H1 (cell line): ENCODE measurements around the gene TMEM154. TPM values are rescaled to one million over a fixed set of nuclear protein-coding genes. Genes with fewer than 3 reads are reported as not detected.

Experiments
- CTCF ChIA-PET: fragments of 300-600 bp; sonication (Branson Sonifier 250); formaldehyde crosslinking; loops from one replicate; lab custom pipeline; 2021; ENCODE audit not compliant: partially characterized antibody; lab: Charles Lee
- POLR2A ChIA-PET: fragments of 300-600 bp; sonication (Branson Sonifier 250); formaldehyde crosslinking; loops from one replicate; lab custom pipeline; 2021; ENCODE audit warnings: inconsistent platforms; ENCODE audit not compliant: partially characterized antibody; lab: Charles Lee
- DNase-seq, 2 experiments: peaks; one replicate each; pipeline versions ENCODE4 v3.0.0 to v3.0.0-alpha.2; 2010 to 2022; ENCODE audit warnings: low spot score in 2 of 2, low read depth in 1 of 2, mixed read lengths in 1 of 2
- FAIRE-seq: peaks from 2 replicates; lab custom pipeline; 2011; peaks lifted over from hg19 to GRCh38; lab: Jason Lieb, UNC
- H2AFZ ChIP-seq: 2 replicates; pipeline ENCODE4 v1.8.1; 2012; ENCODE audit warnings: low read length, inconsistent platforms
- H2AK5ac ChIP-seq: 2 replicates; pipeline ENCODE4 v1.6.1; 2013; ENCODE audit warnings: low read depth, low read length
- H2BK120ac ChIP-seq: replicated peaks from 2 replicates; pipeline ENCODE3; 2013; ENCODE audit warnings: low read depth, low read length, inconsistent platforms
- H2BK12ac ChIP-seq: 2 replicates; pipeline ENCODE4 v1.6.1; 2013; ENCODE audit warnings: low read depth, low read length
- H2BK15ac ChIP-seq: 2 replicates; pipeline ENCODE4 v1.6.1; 2013; ENCODE audit warnings: low read length
- H2BK20ac ChIP-seq: 2 replicates; pipeline ENCODE4 v1.6.1; 2013; ENCODE audit warnings: low read length
- H2BK5ac ChIP-seq: 2 replicates; pipeline ENCODE4 v1.6.1; 2013; ENCODE audit warnings: low read depth, low read length
- H3K14ac ChIP-seq: 2 replicates; pipeline ENCODE4 v1.6.1; 2013; ENCODE audit warnings: inconsistent platforms; ENCODE audit not compliant: insufficient read length
- H3K18ac ChIP-seq: 2 replicates; pipeline ENCODE4 v1.6.1; 2013; ENCODE audit warnings: low read length; ENCODE audit errors: extremely low read depth
- H3K23ac ChIP-seq: 2 replicates; pipeline ENCODE4 v1.6.1; 2013; ENCODE audit warnings: inconsistent platforms; ENCODE audit not compliant: insufficient read length
- H3K23me2 ChIP-seq: 2 replicates; pipeline ENCODE4 v1.6.1; 2013; ENCODE audit warnings: low read depth, low read length
- H3K27ac ChIP-seq: 2 replicates; pipeline ENCODE4 v1.6.1; 2011; ENCODE audit warnings: low read depth, low read length, inconsistent platforms
- H3K27me3 ChIP-seq, 4 experiments: replicated peaks in 1 of 4; 1 replicate in 1 of 4; 2 replicates in 3 of 4; pipeline versions ENCODE4 v1.6.1 to v1.8.1; 2011 to 2013; ENCODE audit warnings: low read length in 3 of 4, mild to moderate bottlenecking in 3 of 4, inconsistent platforms in 2 of 4, mixed read lengths in 2 of 4, moderate library complexity in 1 of 4; ENCODE audit not compliant: control insufficient read depth in 3 of 4, insufficient read depth in 3 of 4; ENCODE audit errors: extremely low read depth in 1 of 4
- H3K36me3 ChIP-seq, 4 experiments: 2 replicates each; pipeline versions ENCODE4 v1.6.1 to v1.8.1; 2011 to 2013; ENCODE audit warnings: mild to moderate bottlenecking in 4 of 4, low read length in 3 of 4, moderate library complexity in 2 of 4, control low read depth in 1 of 4, inconsistent platforms in 1 of 4; ENCODE audit not compliant: insufficient read depth in 4 of 4, control insufficient read depth in 2 of 4
- H3K4ac ChIP-seq: replicated peaks from 2 replicates; pipeline ENCODE3; 2013; ENCODE audit warnings: low read length, low read depth, mixed read lengths, inconsistent platforms; ENCODE audit not compliant: insufficient read length
- H3K4me1 ChIP-seq, 4 experiments: replicated peaks in 1 of 4; 1 replicate in 1 of 4; 2 replicates in 3 of 4; pipeline versions ENCODE4 v1.6.1 to v1.8.1; 2011 to 2013; ENCODE audit warnings: low read length in 3 of 4, inconsistent platforms in 2 of 4, mixed read lengths in 1 of 4; ENCODE audit not compliant: insufficient read depth in 4 of 4, control insufficient read depth in 3 of 4
- H3K4me2 ChIP-seq, 2 experiments: 2 replicates each; pipeline versions ENCODE4 v1.6.1 to v1.8.1; 2011 to 2013; ENCODE audit warnings: low read depth in 2 of 2, low read length in 2 of 2, control low read depth in 1 of 2, inconsistent platforms in 1 of 2, mild to moderate bottlenecking in 1 of 2; ENCODE audit not compliant: insufficient read depth in 1 of 2
- H3K4me3 ChIP-seq, 4 experiments: fragments of 200-600, 300-600 bp in 1 of 4; sonication (generic), shearing (Covaris generic), sonication (Bioruptor Twin) in 1 of 4; 2 replicates each; pipeline versions ENCODE4 v1.5.1 to v1.8.1; 2011 to 2016; ENCODE audit warnings: low read length in 4 of 4, low read depth in 3 of 4, control low read depth in 2 of 4, inconsistent platforms in 2 of 4, mild to moderate bottlenecking in 2 of 4, mixed read lengths in 1 of 4, moderate library complexity in 1 of 4; ENCODE audit not compliant: insufficient read depth in 2 of 4; ENCODE audit errors: extremely low read depth in 1 of 4
- H3K56ac ChIP-seq: replicated peaks from 2 replicates; pipeline ENCODE3; 2013; ENCODE audit warnings: low read depth, mild to moderate bottlenecking, mixed read lengths, low read length, inconsistent platforms; ENCODE audit not compliant: insufficient read length
- H3K79me1 ChIP-seq: 2 replicates; pipeline ENCODE4 v1.6.1; 2013; ENCODE audit warnings: low read depth, low read length, control low read depth
- H3K79me2 ChIP-seq, 2 experiments: 2 replicates each; pipeline versions ENCODE4 v1.6.1 to v1.8.1; 2012 to 2013; ENCODE audit warnings: low read length in 2 of 2, mild to moderate bottlenecking in 2 of 2, inconsistent platforms in 1 of 2; ENCODE audit not compliant: insufficient read depth in 2 of 2, control insufficient read depth in 1 of 2
- H3K9ac ChIP-seq, 4 experiments: replicated peaks in 1 of 4; 1 replicate in 1 of 4; 2 replicates in 3 of 4; pipeline versions ENCODE4 v1.6.1 to v1.8.1; 2011 to 2013; ENCODE audit warnings: low read depth in 3 of 4, low read length in 3 of 4, control low read depth in 2 of 4, mild to moderate bottlenecking in 2 of 4, moderate library complexity in 2 of 4, inconsistent platforms in 1 of 4; ENCODE audit errors: extremely low read depth in 1 of 4
- H3K9me3 ChIP-seq, 2 experiments: 2 replicates each; pipeline versions ENCODE4 v1.6.1 to v1.8.1; 2012 to 2013; ENCODE audit warnings: mild to moderate bottlenecking in 2 of 2, moderate library complexity in 2 of 2, control low read depth in 1 of 2, inconsistent platforms in 1 of 2, low read depth in 1 of 2, low read length in 1 of 2, mixed read lengths in 1 of 2; ENCODE audit not compliant: insufficient read depth in 2 of 2
- H4K20me1 ChIP-seq, 2 experiments: replicated peaks in 1 of 2; 2 replicates each; pipeline versions ENCODE3 to v1.8.1; 2011 to 2013; ENCODE audit warnings: inconsistent platforms in 2 of 2, low read length in 2 of 2, mild to moderate bottlenecking in 1 of 2; ENCODE audit not compliant: insufficient read depth in 2 of 2, control insufficient read depth in 1 of 2
- H4K5ac ChIP-seq: 2 replicates; pipeline ENCODE4 v1.6.1; 2013; ENCODE audit warnings: low read length, low read depth, mixed read lengths, inconsistent platforms; ENCODE audit not compliant: insufficient read length
- H4K8ac ChIP-seq: 2 replicates; pipeline ENCODE4 v1.8.0; 2013; ENCODE audit warnings: mild to moderate bottlenecking, moderate library complexity, low read length, inconsistent platforms; ENCODE audit not compliant: insufficient read depth; ENCODE audit errors: extremely low read depth
- H4K91ac ChIP-seq: replicated peaks from 2 replicates; pipeline ENCODE3; 2013; ENCODE audit warnings: low read length, mixed read lengths, inconsistent platforms; ENCODE audit not compliant: insufficient read length
- ATF2 ChIP-seq: IDR thresholded peaks from 2 replicates; pipeline ENCODE4 v1.6.1; 2012; ENCODE audit warnings: low read length, inconsistent platforms
- CEBPB ChIP-seq: IDR thresholded peaks from 2 replicates; pipeline ENCODE4 v1.6.1; 2012; ENCODE audit warnings: low read depth, low read length
- HDAC2 ChIP-seq, 2 experiments: fragments of 300-600 bp in 1 of 2; sonication (generic) in 1 of 2; IDR thresholded peaks; 2 replicates each; pipeline ENCODE4 v1.6.1; 2011 to 2012; ENCODE audit warnings: low read depth in 2 of 2, low read length in 2 of 2, mild to moderate bottlenecking in 2 of 2, moderate library complexity in 2 of 2, borderline replicate concordance in 1 of 2, inconsistent platforms in 1 of 2
- HDAC6 ChIP-seq: IDR thresholded peaks from one replicate; pipeline ENCODE4 v1.7.1; 2012; ENCODE audit warnings: low read depth, mild to moderate bottlenecking, inconsistent platforms, low read length, moderate library complexity
- JUN ChIP-seq: IDR thresholded peaks from 2 replicates; pipeline ENCODE4 v1.6.1; 2011; ENCODE audit warnings: low read depth, mild to moderate bottlenecking, improper control_type of control experiment, low read length
- KDM1A ChIP-seq: fragments of 200-600, 300-600 bp; sonication (generic); IDR thresholded peaks from 2 replicates; pipeline ENCODE4 v1.7.1; 2016; ENCODE audit warnings: mild to moderate bottlenecking, low read length, borderline replicate concordance
- POLR2AphosphoS5 ChIP-seq: IDR thresholded peaks from 2 replicates; pipeline ENCODE4 v1.6.1; 2011; ENCODE audit warnings: low read depth, low read length
- POU5F1 ChIP-seq: IDR thresholded peaks from 2 replicates; pipeline ENCODE4 v1.6.1; 2011; ENCODE audit warnings: low read depth, mild to moderate bottlenecking, low read length, moderate library complexity
- SIRT6 ChIP-seq: IDR thresholded peaks from one replicate; pipeline ENCODE4 v1.7.1; 2012; ENCODE audit warnings: low read length, inconsistent platforms
- TAF7 ChIP-seq: optimal IDR thresholded peaks from 2 replicates; pipeline ENCODE3; 2011; ENCODE audit warnings: low read depth, mild to moderate bottlenecking, inconsistent platforms, low read length, moderate library complexity, borderline replicate concordance
- YY1 ChIP-seq: IDR thresholded peaks from 2 replicates; pipeline ENCODE4 v1.6.1; 2011; ENCODE audit warnings: low read depth, mild to moderate bottlenecking, low read length
- WGBS, 2 experiments: shearing (Covaris generic) in 1 of 2; methylation state at CpG; one replicate each; pipeline versions ENCODE4 v1.1.6 to v1.1.7; 2013 to 2015; ENCODE audit warnings: low lambda C conversion rate in 2 of 2, mixed read lengths in 2 of 2, inconsistent platforms in 1 of 2, low coverage in 1 of 2, missing lambda C conversion rate in 1 of 2; ENCODE audit not compliant: insufficient replicate concordance in 2 of 2, insufficient coverage in 1 of 2, insufficient read length in 1 of 2; ENCODE audit errors: extremely low coverage in 1 of 2, missing lambda C conversion rate in 1 of 2; 5-methylcytosine and 5-hydroxymethylcytosine counted together
- polyA plus RNA-seq, 7 experiments: library from polyadenylated mRNA; depleted of rRNA in 3 of 7; stranded (reverse) in 5 of 7; unstranded in 2 of 7; fragments of >200 nt in 5 of 7; fragments of 200-250 nt in 2 of 7; gene quantifications; 1 replicate in 5 of 7; 2 replicates in 1 of 7; 4 replicates in 1 of 7; pipeline versions ENCODE4 v1.2.1 to v1.2.3, GENCODE V29; 2011 to 2013; ENCODE audit warnings: missing spikeins in 2 of 7, mixed read lengths in 2 of 7
- total RNA-seq: library from RNA; stranded (reverse); fragmentation: NEBNext Ultra II Directional; extraction: Animal tissue kit (Norgen Biotek cat#: 25700); gene quantifications from 2 replicates; pipeline ENCODE4 v1.2.1, GENCODE V29; 2021

TMEM154 gene
- total and polyA plus RNA-seq, 2 of the 8 experiments (the other 6 are each of a cell fraction or from before 2014, with no cell fraction given) = 0.33 to 1.2 TPM

GRCh38 chr4:152697284-152698088 is 17.7 kb upstream of the TMEM154 start:
- Histone ChIP-seq H2BK20ac (peak overlapping the region; percentile 88; the same call in 1 of the 2 replicates), H4K20me1 (no peaks in the 10 kb centered on the region), H3K23ac (no peak overlapping the region), H2AFZ (no peak overlapping the region), H3K56ac (no peak overlapping the region), H3K4me1 (peaks cover 7 to 12% (median 11%) of the 10 kb centered on the region in 4 experiments; a peak in 6 of 7 replicates), H2BK120ac (peak overlapping the region; percentile 30), H3K27ac (no peak overlapping the region), H3K4ac (no peak overlapping the region), H2AK5ac (no peak overlapping the region), H3K4me2 (no peak overlapping the region), H3K9me3 (no peaks in the 10 kb centered on the region), H4K5ac (no peak overlapping the region), H3K18ac (no peak overlapping the region), H3K79me1 (no peaks in the 10 kb centered on the region), H2BK12ac (no peak overlapping the region; the same call in 1 of the 2 replicates), H3K79me2 (no peaks in the 10 kb centered on the region), H3K27me3 (no peaks in the 10 kb centered on the region), H4K8ac (no peak overlapping the region), H3K36me3 (no peaks in the 10 kb centered on the region; a peak in 1 of 8 replicates), H3K14ac (no peak overlapping the region), H4K91ac (no peak overlapping the region), H3K9ac (no peak overlapping the region), H2BK15ac (no peak overlapping the region; the same call in 1 of the 2 replicates), H3K23me2 (no peaks in the 10 kb centered on the region), H3K4me3 (no peak overlapping the region), H2BK5ac (no peak overlapping the region)
- CTCF ChIA-PET = interaction anchor here (0.6 kb wide), 1 partner anchor 86 kb away, joined by 3 read pairs; no protein-coding TSS in a partner anchor
- POLR2A ChIA-PET = no interaction called here
- no peak for FAIRE-seq
- no peak for DNase-seq
- 81% methylated on average over 3 of the region's 3 CpGs; no CpG with 5 or more reads in 1 of the 2 experiments for WGBS, 2 experiments
- TF ChIP-seq KDM1A = no peak
- no peak for TF ChIP-seq POLR2AphosphoS5
- TF ChIP-seq YY1 = no peak
- TF ChIP-seq SIRT6 = no peak
- no peak for TF ChIP-seq CEBPB
- TF ChIP-seq HDAC6 = no peak
- no peak for TF ChIP-seq HDAC2 (IDR thresholded peaks at IDR 0.05; ENCODE audit: borderline replicate concordance in 1 of 2, low read depth in 2 of 2, low read length in 2 of 2)
- no peak for TF ChIP-seq POU5F1
- no peak for TF ChIP-seq JUN
- TF ChIP-seq TAF7 = no peak
- TF ChIP-seq ATF2 = no peak
